Loucy (cell line): ENCODE results near the gene PLD2.

Experiments used
- H2AFZ ChIP-seq: fragments of 200-600 bp; sonication (generic); 2 replicates; pipeline ENCODE4 v1.6.0; 2016; ENCODE audit warnings: antibody characterized with exemption, mild to moderate bottlenecking, low read length, moderate library complexity
- H3F3A ChIP-seq: fragments of 200-600 bp; 2 replicates; pipeline ENCODE4 v1.6.0; 2016; ENCODE audit warnings: antibody characterized with exemption, low read depth, mild to moderate bottlenecking
- H3K27me3 ChIP-seq: fragments of 200-600 bp; sonication (generic); 2 replicates; pipeline ENCODE4 v1.6.1; 2014; ENCODE audit warnings: low read length, mild to moderate bottlenecking; ENCODE audit not compliant: insufficient read depth, poor library complexity, severe bottlenecking
- H3K36me3 ChIP-seq: fragments of 200-600 bp; sonication (generic); 2 replicates; pipeline ENCODE4 v1.6.1; 2016; ENCODE audit warnings: low read length; ENCODE audit not compliant: insufficient read depth
- H3K4me1 ChIP-seq: fragments of 200-600 bp; sonication (generic); 2 replicates; pipeline ENCODE4 v1.5.1; 2014; ENCODE audit warnings: low read length, mild to moderate bottlenecking; ENCODE audit not compliant: insufficient read depth, poor library complexity, severe bottlenecking
- H3K4me2 ChIP-seq: fragments of 200-600 bp; sonication (generic); 2 replicates; pipeline ENCODE4 v1.6.0; 2014; ENCODE audit warnings: antibody characterized with exemption, low read length, low read depth, mild to moderate bottlenecking; ENCODE audit not compliant: poor library complexity, severe bottlenecking
- H3K4me3 ChIP-seq: fragments of 200-600 bp; sonication (generic); 2 replicates; pipeline ENCODE4 v1.5.1; 2014; ENCODE audit warnings: low read length, mild to moderate bottlenecking, mixed read lengths; ENCODE audit not compliant: poor library complexity, severe bottlenecking
- H3K79me2 ChIP-seq: fragments of 200-600 bp; sonication (generic); 2 replicates; pipeline ENCODE4 v1.6.1; 2014; ENCODE audit warnings: low read length; ENCODE audit not compliant: insufficient read depth
- H3K9ac ChIP-seq: fragments of 200-600 bp; sonication (generic); 2 replicates; pipeline ENCODE4 v1.6.0; 2014; ENCODE audit warnings: mild to moderate bottlenecking, low read depth, low read length, moderate library complexity; ENCODE audit not compliant: poor library complexity, severe bottlenecking
- H3K9me2 ChIP-seq: fragments of 200-600 bp; sonication (generic); replicated peaks from 2 replicates; pipeline ENCODE4 v1.6.1; 2016; ENCODE audit warnings: low read depth, low read length, mixed read lengths
- H3K9me3 ChIP-seq: fragments of 200-600 bp; sonication (generic); 2 replicates; pipeline ENCODE4 v1.6.1; 2014; ENCODE audit warnings: mild to moderate bottlenecking, antibody characterized with exemption, low read length, low read depth; ENCODE audit not compliant: insufficient read depth
- H4K20me1 ChIP-seq: fragments of 200-600 bp; sonication (generic); 2 replicates; pipeline ENCODE4 v1.6.0; 2014; ENCODE audit warnings: antibody characterized with exemption, low read length, mild to moderate bottlenecking; ENCODE audit not compliant: insufficient read depth, poor library complexity, severe bottlenecking
- EZH2phosphoT487 ChIP-seq: fragments of 200-600 bp; IDR thresholded peaks from 2 replicates; pipeline ENCODE4 v1.6.1; 2018; ENCODE audit warnings: antibody characterized with exemption, mild to moderate bottlenecking, moderate library complexity, borderline replicate concordance
- TF ChIP-seq, protein P1 (sequence below): fragments of 200-600 bp; sonication (generic); conservative IDR thresholded peaks from 2 replicates; pipeline ENCODE4 v1.5.1; 2014; ENCODE audit warnings: mild to moderate bottlenecking, antibody characterized with exemption, low read length

The PLD2 gene

GRCh38 chr17:4872786-4873185 lies 65.8 kb downstream of the PLD2 start:
- Histone ChIP-seq H4K20me1 (no peaks in the 10 kb centered on the region), H3K79me2 (no peaks in the 10 kb centered on the region), H3K36me3 (no peaks in the 10 kb centered on the region), H3K27me3 (no peaks in the 10 kb centered on the region), H3K9ac (no peak overlapping the region), H3K4me2 (no peak overlapping the region), H3K4me3 (no peak overlapping the region), H3K9me2 (no peaks in the 10 kb centered on the region), H3K9me3 (no peaks in the 10 kb centered on the region), H3K4me1 (no peaks in the 10 kb centered on the region), H3F3A (no peaks in the 10 kb centered on the region), H2AFZ (no peak overlapping the region)
- TF ChIP-seq EZH2phosphoT487 = no peak
- TF ChIP-seq, protein P1, sequence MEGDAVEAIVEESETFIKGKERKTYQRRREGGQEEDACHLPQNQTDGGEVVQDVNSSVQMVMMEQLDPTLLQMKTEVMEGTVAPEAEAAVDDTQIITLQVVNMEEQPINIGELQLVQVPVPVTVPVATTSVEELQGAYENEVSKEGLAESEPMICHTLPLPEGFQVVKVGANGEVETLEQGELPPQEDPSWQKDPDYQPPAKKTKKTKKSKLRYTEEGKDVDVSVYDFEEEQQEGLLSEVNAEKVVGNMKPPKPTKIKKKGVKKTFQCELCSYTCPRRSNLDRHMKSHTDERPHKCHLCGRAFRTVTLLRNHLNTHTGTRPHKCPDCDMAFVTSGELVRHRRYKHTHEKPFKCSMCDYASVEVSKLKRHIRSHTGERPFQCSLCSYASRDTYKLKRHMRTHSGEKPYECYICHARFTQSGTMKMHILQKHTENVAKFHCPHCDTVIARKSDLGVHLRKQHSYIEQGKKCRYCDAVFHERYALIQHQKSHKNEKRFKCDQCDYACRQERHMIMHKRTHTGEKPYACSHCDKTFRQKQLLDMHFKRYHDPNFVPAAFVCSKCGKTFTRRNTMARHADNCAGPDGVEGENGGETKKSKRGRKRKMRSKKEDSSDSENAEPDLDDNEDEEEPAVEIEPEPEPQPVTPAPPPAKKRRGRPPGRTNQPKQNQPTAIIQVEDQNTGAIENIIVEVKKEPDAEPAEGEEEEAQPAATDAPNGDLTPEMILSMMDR = no peak
